ENCODE results near the gene TM6SF1. TPM values are rescaled to one million over a fixed set of nuclear protein-coding genes. Genes with fewer than 3 reads are reported as not detected.
A peak's percentile ranks its signal among the peaks of the same experiment; 100 is the strongest.

The TM6SF1 gene
- total and polyA plus RNA-seq, 2 of the 4 experiments (the other 2 are of a cell fraction), result 1.6 to 1.9 TPM

DNA sequence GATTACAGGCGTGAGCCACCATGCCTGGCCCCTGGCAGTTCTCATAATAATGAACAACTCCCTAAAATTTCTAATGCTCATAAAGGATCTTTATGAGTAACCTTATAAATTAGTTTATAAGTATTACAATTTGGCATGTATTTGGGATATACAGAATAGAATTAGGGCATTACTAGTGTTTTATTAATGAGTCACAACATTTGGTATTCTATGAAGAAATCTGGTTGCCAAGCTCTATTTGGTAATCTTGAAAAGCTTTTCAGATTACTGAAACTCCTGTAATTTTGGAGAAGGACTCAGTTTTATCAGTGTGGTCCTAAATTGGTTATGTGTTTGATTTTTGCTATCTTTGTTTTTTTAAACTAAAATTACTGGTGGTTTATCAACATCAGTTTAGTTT, 45.8 kb downstream of the TM6SF1 start:
- no peaks in the 10 kb centered on the region for H3K9me1 ChIP-seq (ENCODE audit: insufficient read depth, low read length)
- no peak overlapping the region for H2AFZ ChIP-seq (replicated peaks; ENCODE audit: low read length, poor library complexity)
- no peaks in the 10 kb centered on the region for H4K20me1 ChIP-seq (ENCODE audit: insufficient read depth, low read length)
- DNase-seq, result peak; percentile 21
- H2AK9ac ChIP-seq (replicated peaks; ENCODE audit: low read depth, low read length, poor library complexity), result no peak overlapping the region
- H3K9me3 ChIP-seq (ENCODE audit: control insufficient read depth, insufficient read depth, low read length), result no peaks in the 10 kb centered on the region
- ATAC-seq (ENCODE audit: low read depth), result no peak
- no peak overlapping the region for H2BK5ac ChIP-seq (ENCODE audit: low read depth, low read length, poor library complexity, severe bottlenecking)
- dilution Hi-C loops (cut with HindIII; ENCODE audit: low sequenced_read_pairs, unreplicated experiment) (no loop called here), intact Hi-C loops (cut with micrococcal nuclease) (no loop called here), in situ Hi-C loops (cut with MboI; ENCODE audit: low sequenced_read_pairs) (no loop called here)
- no peak overlapping the region for H4K91ac ChIP-seq (ENCODE audit: insufficient read depth, low read depth, low read length)
- peaks cover 20% of the 10 kb centered on the region for H3K36me3 ChIP-seq (ENCODE audit: control insufficient read depth, insufficient read depth, low read length)
- H3K27ac ChIP-seq (ENCODE audit: insufficient read depth, low read length), result no peak overlapping the region
- no peak overlapping the region for H2BK120ac ChIP-seq (ENCODE audit: low read depth, low read length)
- no peak overlapping the region for H2BK20ac ChIP-seq (ENCODE audit: low read depth, low read length)
- no peak overlapping the region for H3K56ac ChIP-seq (ENCODE audit: extremely low read depth, insufficient read depth, low read length)
- H3K18ac ChIP-seq (ENCODE audit: low read depth, low read length), result no peak overlapping the region
- no peak overlapping the region for H3K4ac ChIP-seq (ENCODE audit: low read depth, low read length)
- no peak overlapping the region for H3K4me3 ChIP-seq (ENCODE audit: insufficient read depth, low read depth, low read length)
- TF ChIP-seq, protein P1, sequence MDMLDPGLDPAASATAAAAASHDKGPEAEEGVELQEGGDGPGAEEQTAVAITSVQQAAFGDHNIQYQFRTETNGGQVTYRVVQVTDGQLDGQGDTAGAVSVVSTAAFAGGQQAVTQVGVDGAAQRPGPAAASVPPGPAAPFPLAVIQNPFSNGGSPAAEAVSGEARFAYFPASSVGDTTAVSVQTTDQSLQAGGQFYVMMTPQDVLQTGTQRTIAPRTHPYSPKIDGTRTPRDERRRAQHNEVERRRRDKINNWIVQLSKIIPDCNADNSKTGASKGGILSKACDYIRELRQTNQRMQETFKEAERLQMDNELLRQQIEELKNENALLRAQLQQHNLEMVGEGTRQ (IDR thresholded peaks at IDR 0.05; ENCODE audit: low read depth, low read length), result no peak
- TF ChIP-seq CEBPB (IDR thresholded peaks at IDR 0.05; ENCODE audit: low read depth, low read length), result peak; percentile 29; the same call in 1 of the 2 replicates
- CTCF ChIA-PET, result no interaction called here
- WGBS, 2 experiments (ENCODE audit: extremely low coverage in 2 of 2, insufficient read length in 1 of 2), result no CpG with 5 or more reads among the region's 1 CpG
- H2AK5ac ChIP-seq (ENCODE audit: low read depth, low read length), result no peak overlapping the region
- no peak overlapping the region for H2BK15ac ChIP-seq (ENCODE audit: low read depth, low read length)
- POLR2A ChIA-PET (ENCODE audit: unreplicated experiment), result no interaction called here
- no TSS peak for BruUV-seq (replicated peaks)
- no peak overlapping the region for H3K14ac ChIP-seq (replicated peaks; ENCODE audit: low read depth, low read length)
- no peaks in the 10 kb centered on the region for H3K4me1 ChIP-seq (ENCODE audit: control insufficient read depth, insufficient read depth, low read length)
- no peaks in the 10 kb centered on the region for H3K27me3 ChIP-seq (ENCODE audit: control insufficient read depth, insufficient read depth, low read length)
- no peak overlapping the region for H3K23ac ChIP-seq (ENCODE audit: low read depth, low read length)
- H4K5ac ChIP-seq (ENCODE audit: low read depth, low read length), result no peak overlapping the region
- no peak overlapping the region for H3K9ac ChIP-seq (ENCODE audit: low read depth, low read length)
- H4K8ac ChIP-seq (ENCODE audit: low read depth in 2 of 2, low read length in 2 of 2), result no peak overlapping the region
- H3K4me2 ChIP-seq (ENCODE audit: low read depth, low read length), result no peak overlapping the region
- H3K79me1 ChIP-seq (ENCODE audit: low read depth in 1 of 2, low read length in 2 of 2), result peaks cover 0 to 2% of the 10 kb centered on the region in 2 experiments; a peak in 1 of 4 replicates
